HG02571 (cell line): ENCODE measurements around the gene KCNIP4.
"Not testable (repeated sequence)": the region's sequence is repeated elsewhere in the genome, so short reads cannot be mapped to it uniquely, and the experiment has no call there.

Experiments
- ATAC-seq: cut with Tn5 transposase; IDR thresholded peaks from one replicate; pipeline ENCODE4 v1.9.1; 2021; ENCODE audit warnings: mild to moderate bottlenecking, moderate library complexity; ENCODE audit not compliant: unreplicated experiment

The KCNIP4 gene

DNA sequence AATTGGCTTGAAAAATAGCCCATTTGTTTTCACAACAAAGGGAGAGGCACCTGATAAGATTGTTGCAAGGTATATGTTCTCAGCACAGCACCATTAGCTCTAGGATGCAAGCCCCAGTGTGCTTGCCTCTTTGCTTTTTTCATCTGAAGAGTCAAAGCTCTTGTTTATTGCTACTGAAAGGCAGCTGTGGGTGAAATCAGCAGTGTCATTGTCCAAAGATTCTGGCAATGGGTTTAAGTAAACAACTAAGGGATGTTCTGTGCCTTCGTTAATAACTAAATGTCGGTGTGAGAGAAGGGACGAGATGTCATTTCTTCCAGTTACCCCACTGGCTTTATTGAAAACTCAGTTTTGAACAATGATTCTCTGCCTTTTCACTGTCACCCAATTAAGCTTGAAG, 567.7 kb downstream of the KCNIP4 start:
- no peak for ATAC-seq

DNA sequence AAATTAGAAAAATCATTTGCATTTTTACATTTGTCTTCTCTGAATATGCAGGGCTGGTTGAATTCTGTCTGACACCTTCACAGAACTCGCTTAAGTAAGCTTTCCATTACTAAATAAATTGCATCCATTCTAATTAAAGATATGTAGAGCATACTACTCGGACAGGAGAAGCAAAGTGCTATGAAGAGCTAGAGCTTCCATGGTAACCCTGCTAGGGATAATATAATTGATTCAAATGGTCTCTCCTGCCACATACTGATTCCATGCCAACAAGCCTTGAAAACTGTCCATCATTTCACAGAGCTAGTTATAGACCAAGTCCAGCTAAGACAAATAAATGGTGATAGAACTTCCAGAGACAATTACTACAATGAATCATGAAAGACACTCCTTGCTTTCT, 571.5 kb downstream of the KCNIP4 start:
- no peak for ATAC-seq

DNA sequence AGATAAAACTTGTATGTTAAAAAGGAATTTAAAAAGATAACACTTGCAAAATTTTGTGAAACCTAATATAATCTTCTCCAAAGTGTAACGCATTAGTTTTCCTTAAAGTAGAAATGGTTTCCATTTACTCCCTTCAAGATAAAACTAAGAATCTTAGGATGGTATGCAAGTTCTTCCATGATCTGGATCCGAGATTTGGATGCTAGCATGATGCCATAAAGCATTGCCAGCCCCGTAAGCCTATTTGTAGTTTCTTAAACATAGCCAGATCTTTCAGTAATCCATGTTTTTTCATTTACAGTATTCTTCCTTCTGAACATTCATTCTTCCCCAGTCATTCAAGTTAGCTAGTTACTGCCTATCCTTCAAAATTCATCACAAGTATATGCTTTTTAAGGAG, 572.4 kb downstream of the KCNIP4 start:
- ATAC-seq = no peak

DNA sequence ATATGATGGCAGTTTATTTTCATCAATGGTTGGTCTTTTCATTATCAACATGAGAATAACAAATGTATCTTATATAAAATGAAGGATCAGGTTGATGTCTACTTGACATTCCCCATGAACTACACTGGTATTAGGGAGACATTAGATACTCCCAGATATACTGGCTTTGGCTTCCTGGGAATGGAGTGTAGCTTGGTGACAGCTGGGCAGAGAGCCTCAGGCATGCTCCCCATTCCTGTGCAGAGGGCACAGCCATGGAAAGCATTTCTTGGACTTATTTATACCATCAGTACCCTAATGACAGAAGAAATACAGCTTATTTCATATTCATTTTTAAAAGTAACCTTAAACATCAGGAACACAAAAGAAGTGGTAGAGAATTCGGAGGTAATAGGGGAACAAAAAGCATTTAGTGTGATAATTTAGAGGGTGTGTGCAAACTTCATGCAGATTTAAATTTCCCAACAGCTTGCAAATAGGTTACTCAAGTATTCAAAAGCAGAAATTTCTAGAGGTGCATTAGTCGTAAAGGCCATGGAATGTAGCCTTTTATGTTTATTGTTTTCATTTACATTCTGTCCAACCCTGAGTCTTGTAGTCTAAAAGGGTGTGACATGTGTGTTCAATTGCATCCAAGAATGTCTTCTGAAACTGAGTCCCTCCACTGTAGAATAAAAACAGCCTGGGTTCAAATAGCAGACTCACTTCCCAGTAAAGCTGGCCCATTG, 573.8 kb downstream of the KCNIP4 start:
- ATAC-seq = no peak

DNA sequence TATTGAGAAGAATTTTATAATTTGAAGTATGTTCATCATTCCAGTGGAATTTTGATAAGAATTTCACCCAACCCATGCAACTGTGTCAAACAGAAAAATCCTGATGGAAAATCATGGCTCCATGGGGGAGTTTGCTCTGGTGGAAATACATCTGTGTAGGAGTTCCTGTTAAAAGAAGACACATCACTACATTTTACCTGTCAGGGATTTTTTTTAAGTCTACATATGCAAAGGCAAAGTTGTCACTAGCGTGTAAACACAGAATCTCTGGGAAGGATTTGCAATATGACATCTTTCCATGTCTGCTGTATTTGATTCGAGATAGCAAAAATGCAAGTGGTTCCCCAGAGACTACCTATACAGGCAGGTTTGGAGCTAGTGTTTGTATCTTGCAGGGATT, 581.0 kb downstream of the KCNIP4 start:
- ATAC-seq = no peak

DNA sequence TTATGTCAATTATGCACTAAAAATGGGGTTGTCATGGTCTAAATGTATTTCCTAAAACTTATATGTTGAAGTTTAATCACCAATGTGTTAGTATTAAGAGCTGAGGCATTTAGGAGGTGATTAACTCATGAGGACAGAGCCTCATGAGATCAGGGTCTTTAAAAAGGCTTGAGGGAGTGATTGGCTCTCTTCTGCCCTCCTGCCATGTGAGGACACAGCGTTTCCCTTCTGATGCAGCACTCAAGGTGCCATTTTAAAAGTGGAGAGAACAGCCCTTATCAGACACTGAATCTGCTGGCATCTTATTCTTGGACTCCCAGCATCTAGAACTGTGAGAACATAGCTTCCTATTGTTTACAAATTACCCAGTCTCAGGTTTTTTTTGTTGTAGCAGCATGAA, 581.7 kb downstream of the KCNIP4 start:
- no peak for ATAC-seq

DNA sequence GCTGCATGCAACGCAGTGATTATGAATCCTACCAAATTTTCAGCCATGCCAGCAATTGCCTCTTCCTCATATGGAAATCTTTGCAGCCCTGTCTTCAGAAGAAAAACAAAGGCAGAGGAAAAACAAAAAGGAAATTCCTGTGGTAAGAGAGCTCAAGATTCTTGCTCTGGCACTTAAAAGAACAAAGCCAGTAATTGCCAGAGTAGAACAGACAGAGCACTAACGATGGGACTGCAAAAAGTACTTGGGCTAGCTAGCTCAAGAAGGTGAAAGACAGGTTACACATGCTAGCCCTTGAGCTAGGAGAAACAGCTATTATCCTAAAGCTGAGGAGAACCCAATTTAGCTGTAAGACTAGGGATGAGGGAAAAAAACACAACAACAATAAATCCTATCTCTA, 582.3 kb downstream of the KCNIP4 start:
- no peak for ATAC-seq

DNA sequence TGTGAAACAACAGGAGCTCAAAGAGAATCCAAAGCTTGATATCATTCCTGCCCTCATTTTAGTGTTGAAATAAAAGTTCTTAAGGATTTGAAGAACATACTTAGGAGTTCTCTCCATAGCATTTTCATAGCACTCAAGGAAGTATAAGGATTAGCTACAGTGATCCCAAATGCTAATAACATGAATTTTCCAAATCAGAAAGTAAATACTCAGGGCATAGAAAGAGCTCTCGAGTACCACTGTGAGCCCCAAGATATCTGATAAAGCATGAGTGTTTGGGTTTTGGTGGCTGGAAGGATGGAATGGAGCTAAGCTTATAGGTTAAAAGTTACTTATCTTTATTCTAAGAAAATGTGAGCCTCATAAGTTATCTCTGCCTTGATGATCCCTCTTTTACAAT, 584.9 kb downstream of the KCNIP4 start:
- no peak for ATAC-seq

DNA sequence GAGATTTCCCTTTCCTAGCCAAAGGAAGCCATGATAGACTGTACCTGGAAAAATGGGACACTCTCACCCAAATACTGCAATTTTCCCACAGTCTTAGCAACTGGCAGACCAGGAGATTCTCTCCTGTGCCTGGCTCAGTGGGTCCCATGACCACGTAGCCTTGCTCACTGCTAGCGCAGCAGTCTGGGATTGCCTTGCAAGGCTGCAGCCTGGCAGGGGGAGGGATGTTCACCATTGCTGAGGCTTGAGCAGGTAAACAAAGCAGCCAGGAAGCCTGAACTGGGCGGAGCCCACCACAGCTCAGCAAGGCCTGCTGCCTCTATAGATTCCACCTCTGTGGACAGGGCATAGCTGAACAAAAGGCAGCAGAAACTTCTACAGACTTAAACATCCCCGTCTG, 596.2 kb downstream of the KCNIP4 start:
- not testable (repeated sequence) for ATAC-seq

DNA sequence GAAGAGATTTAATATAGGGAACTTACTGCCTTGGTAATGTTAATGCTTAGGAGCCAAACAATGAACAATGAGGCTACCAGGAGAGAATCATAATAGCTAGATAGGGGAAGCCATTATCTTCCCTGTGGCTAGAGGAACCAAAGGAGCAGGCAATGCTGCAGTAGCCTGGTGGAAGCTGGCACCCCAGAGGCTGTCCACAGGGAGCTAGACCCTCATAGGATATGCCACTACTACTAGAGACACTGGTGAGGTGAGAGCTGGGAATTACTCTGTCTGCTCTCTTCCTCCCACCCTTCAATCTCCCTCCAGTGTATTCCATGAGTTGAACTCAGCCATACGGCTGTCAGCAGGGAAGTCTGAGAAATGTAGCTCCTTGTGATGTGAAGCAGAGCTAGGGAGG, 601.4 kb downstream of the KCNIP4 start:
- no peak for ATAC-seq

DNA sequence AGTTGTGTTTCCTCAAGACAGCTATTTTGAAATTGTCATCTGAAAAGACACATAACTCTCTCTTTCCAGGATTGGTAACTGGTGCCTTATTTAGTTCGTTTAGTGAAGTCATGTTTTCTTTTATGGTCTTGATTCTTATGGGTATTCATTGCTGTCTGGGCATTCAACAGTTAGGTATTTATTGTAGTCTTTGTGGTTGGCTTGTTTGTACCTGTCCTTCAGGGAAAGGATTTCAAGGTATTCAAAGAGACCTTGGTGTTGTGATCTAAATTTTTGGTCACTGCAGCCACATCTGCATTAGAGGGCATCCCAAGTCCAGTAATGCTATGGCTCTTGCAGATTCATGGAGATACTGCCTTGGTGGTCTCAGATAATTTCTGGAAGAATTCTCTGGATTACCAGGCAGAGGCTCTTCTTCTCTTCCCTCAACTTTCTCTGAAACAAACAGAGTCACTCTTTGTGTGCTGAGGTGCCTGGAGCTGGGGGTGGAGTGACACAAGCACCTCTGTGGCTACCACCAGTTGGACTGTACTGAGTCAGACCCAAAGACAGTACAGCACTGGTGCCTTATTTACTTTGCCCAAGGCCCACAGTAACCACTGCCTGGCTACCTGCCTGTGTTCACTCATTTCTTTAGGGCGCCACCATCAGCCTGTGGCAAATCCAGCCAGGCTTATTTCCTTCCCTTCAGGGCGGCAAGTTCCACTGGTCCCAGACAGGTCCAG, 620.4 kb downstream of the KCNIP4 start:
- ATAC-seq = no peak

DNA sequence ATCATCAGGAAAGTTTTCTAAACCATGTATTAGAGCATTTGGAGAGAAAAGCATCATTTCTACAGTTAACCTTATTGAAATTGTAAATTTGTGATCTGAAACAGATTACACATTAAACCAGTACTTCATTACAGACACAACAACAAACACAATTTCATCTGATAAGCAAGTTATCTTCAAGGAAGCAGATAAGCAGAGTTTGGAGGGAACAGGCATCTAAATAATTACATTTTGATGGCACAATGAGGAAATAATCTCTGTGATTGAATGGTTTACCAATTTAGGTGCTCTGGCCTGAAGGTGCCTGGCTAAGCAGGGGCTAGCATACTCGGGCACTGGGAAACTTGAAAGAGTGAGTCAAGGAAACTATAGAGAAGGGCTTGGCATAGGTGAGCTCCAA, 628.5 kb downstream of the KCNIP4 start:
- ATAC-seq = no peak

DNA sequence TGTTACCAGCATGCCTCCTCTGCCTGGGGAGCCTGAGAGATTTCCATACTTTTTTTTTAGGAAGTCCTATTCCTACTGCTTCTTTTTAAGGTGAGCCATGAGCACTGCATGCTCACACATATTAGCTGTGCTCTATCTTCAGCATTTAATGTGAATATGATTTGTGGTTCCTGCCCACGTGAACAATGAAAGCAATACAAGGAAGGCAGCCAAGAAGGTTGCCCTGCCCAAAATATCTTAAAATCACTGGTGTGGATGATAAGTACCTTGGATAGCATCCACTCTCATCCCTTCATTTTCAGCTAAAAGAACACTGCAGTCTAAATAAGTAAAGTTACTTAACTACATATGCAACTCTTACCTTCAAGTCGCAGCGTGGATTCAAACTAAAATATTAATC, 640.9 kb downstream of the KCNIP4 start:
- ATAC-seq = no peak

DNA sequence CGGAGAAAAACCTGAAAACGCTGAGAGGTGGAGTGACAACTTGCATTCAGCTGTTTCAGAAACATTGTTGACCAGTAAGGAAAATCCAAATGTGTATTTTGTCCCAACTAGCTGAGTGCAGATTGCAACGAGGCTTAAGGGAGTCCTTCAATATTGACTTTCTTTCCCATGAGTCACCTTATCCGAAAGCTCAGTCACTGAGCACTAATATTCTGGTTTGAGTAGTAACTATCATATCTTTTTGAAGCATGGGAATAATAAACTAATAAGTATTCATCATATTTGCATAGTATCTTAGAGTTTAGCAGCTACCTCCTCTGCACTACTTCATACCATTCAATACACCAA, 644.1 kb downstream of the KCNIP4 start:
- no peak for ATAC-seq

DNA sequence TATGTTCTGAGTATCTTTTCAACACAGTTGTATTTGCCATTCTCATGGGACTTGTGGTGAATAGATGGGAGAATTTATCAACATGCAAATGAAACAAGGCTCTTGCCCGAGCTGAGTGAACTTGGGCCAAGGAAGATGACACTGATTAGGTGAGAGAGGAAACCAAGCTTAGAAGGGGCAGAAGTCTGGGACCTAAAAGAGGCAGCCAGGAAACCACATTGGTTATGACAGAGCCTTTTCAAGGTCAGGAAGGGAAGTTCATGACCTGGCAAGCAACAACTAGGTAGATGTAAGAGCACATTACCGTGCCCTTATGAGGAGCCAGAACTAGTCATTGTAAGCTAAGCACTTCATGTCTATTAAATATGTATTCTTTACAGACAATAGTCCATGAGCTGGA, 658.0 kb downstream of the KCNIP4 start:
- no peak for ATAC-seq

DNA sequence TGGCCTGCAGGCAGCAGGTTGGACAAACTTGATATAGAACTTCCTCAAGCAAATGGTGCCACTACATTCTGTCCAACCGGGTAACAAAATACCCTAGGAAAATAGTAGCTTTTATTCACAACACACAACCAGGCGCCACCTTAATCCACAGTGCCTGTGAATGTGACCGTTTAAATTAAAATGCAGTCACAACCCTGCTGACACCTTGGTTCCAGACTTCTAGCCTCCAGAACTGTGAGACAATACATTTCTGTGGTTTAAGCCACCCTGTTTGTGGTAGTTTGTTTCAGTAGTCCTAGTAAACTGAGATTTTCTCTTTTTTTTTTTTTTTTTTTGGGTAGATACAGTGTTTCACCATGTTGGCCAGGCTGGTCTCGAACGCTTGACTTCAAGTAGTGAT, 672.5 kb downstream of the KCNIP4 start:
- no peak for ATAC-seq

DNA sequence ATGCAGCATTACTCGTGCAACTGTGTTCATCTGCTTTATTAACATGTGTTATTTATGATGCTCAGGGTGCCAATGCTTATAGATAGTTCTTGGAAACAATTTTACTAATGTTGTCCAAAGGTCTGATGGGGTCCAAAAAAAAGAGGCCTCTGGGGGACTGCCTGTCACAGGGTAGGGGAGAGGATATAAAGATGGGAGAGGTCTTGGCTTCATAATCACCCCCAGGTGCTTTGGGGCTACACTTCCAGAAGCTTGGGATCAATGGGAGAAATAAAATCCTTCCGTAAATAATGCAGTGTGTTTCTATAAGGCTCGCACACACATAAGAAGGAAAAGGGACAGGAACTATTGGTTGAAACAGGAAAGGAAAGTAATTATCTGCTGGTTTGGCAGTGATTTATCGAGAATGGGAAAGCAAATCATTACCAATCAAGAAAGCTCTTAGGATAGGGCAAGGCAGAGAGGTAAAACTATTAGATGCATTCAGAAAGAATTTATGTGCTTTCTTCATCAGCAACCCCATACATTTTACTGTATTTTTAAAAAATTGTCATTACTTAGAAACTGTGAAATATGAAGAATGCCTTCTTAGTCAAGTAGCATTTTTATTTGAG, 677.0 kb downstream of the KCNIP4 start:
- no peak for ATAC-seq

DNA sequence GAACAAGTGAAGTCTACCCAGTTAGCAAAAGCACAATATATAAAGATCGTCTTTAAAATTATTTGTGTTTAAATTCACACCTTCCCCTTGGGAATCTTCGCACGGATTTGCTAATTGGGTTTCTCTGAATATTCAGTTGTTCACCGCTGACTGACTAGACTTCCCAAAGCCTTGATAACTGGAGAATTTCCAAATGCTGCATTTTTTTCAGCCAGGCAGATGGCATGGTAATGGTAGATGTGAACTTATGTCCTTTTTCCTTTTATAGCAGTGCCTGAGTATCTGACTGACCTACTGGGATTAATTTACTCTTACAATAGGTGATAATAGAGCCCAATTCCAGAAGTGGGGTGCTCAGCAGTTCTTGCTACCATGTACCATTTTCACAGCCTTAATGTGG, 700.2 kb downstream of the KCNIP4 start:
- ATAC-seq = no peak

DNA sequence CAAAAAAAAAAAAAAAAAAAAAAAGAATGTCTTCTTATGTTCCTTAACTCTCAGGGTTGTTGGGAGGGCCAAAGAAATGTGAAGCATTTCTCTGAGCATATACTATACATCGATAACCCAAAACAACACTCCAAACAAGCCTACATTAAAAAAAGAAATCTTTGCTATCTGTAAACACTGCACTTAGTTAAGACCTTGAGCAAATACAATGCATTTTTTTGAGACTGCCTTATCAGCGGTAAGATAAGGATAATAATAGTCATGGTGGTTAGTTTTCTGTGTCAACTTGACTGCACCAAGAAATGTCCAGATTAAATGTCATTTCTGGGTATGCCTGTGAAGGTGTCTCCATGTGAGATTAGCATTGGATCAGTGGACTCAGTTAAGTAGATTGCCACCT, 706.4 kb downstream of the KCNIP4 start:
- no peak for ATAC-seq

DNA sequence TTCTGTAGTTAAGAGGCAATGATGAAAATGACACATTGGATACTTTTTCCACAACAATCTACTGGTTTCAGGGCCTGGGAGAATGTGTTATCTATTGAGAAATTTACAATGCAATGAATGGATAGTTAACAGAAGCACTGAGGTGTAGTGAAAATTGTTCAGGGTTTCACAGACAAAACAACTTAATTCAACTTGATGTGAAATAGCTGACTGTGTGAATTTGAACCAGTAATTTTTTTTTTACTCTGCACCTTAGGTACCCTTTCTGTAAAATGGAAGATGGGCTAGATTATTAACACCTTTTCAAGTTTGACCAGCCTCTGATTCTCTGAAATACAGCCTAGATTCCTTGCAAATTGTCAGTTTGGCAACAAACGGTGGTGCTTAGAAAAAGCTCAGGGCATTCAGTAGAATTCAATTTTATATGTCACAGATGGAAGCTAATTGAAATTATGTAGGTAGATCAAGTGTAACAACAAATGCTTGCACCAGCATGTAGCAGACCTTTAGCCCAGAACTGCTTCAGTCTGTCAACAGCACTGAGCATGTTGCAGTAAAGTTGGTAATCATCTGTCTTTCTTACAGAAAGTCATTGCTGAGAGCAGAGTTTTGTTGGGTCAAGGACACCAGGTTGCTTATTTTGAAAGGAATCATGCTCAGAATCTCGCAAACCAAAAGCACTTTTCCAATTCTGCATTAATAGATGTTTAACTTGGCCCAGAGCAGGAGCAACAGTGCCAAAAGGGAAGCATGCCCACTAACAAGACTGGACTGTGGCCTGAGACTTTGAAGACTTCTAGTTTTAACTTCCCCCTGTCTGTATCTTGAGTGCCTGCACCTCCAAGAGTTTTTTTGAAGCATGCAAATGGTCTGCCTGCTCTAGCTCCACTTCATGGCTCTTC, 721.7 kb downstream of the KCNIP4 start:
- no peak for ATAC-seq

DNA sequence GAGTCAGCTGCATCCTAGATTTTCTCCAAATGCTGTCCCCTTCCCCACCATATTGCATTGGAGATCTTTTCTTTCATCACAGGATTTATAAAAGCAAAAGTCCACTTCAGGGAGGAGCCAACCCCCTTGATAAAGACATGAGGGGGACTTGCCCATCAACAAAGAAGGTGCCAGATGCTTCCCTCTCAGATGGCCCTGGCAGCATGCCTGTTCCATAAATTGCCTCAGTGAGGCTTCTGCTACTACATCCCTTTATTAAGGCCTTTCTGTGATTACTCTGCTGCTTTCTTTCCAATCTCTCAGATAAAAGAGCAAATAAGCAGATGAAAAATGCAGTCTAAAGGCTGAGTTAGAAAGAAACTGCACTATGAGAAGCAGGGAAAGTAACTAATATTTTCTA, 736.7 kb downstream of the KCNIP4 start:
- ATAC-seq = no peak
